Fibroblast of the conjunctiva (primary cell): ENCODE data around the gene PKNOX2.

ENCODE experiments used
- DNase-seq: peaks from one replicate; pipeline ENCODE4 v3.0.0-alpha.2; 2010; ENCODE audit warnings: low read depth

The PKNOX2 gene, protein sequence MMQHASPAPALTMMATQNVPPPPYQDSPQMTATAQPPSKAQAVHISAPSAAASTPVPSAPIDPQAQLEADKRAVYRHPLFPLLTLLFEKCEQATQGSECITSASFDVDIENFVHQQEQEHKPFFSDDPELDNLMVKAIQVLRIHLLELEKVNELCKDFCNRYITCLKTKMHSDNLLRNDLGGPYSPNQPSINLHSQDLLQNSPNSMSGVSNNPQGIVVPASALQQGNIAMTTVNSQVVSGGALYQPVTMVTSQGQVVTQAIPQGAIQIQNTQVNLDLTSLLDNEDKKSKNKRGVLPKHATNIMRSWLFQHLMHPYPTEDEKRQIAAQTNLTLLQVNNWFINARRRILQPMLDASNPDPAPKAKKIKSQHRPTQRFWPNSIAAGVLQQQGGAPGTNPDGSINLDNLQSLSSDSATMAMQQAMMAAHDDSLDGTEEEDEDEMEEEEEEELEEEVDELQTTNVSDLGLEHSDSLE

DNA sequence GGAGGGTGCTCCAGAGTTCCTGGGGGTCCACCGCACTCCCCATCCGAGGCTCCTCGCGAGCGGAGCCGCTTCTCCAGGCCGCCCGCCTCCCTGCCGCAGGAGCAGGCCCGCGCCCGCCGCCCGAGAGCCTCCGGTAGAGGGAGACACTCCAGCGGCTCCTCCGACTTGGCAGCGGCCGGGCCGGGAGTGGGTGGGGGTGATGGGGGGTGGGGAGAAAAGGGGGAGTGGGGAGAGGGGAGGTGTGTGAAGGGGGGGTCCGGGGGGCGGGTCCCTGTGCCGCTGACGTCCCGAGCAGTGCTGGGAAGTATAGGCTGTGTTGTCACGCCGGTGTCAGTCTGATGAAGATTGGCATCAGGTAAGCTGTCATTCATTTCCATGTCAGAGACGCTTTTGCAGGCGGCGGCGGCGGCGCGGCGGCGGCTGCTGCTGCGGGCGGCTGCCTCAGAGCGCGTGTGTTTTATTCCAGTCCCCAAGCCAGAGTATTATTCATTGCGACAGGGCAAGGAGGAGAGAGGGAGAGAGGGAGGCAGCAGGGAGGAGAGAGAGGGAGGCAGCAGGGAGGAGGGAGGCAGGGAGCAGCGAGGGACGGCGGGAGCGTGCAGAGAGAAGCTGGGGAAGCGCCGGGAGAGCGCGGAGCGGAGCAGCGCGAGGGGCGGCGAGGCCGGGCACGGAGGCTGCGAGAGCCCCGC lies at the start of gene PKNOX2:
PKNOX2 (plus strand) TSS at position 330 of the 689 bp plus-strand sequence. CDS start 186,555 bp downstream, outside the sequence.
- peak; percentile 36 for DNase-seq

GRCh38 chr11:125117429-125117828 lies 47.1 kb upstream of the PKNOX2 start:
- no peak for DNase-seq

- no peak for DNase-seq
Observed at GRCh38 chr11:125123194-125123946, 41.2 kb upstream of the PKNOX2 start.

- peak; percentile 49 for DNase-seq
Observed at GRCh38 chr11:125123947-125124617, 40.5 kb upstream of the PKNOX2 start.

DNA sequence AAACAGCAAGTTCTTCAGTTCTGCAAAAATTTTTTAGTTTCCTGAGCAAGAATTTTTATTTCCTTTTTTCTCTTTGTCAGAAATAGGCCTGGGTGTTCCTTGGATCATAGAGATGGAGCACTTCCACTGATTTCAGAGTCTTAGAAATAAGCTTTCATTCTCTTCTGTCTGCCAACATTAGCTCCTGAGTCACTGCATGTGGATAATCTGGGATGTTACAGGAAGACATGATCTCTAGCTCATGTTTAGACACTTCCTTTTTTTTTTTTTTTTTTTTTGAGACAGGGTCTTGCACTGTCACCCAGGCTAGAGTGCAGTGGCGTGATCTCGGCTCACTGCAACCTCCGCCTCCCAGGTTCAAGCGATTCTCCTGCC lies 39.9 kb upstream of the PKNOX2 start:
- no peak for DNase-seq

DNA sequence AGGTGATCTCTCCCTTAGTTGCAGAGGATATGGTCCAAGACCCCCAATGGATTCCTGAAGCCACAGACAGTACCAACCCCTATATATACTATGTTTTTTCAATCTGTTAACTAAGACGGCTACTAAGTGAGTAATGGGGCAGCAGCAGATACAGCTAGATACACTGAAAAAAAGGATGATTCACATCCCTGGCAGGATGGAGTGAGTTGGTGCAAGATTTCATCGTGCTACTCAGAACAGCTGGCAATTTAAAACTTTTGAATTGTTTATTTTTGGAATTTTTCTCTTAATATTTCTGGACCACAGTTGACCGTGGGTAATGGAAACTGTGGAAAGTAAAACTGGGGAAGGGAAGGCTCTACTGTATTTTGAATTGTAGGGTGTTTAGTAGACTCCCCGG lies 36.1 kb upstream of the PKNOX2 start:
- peak; percentile 41 for DNase-seq

DNA sequence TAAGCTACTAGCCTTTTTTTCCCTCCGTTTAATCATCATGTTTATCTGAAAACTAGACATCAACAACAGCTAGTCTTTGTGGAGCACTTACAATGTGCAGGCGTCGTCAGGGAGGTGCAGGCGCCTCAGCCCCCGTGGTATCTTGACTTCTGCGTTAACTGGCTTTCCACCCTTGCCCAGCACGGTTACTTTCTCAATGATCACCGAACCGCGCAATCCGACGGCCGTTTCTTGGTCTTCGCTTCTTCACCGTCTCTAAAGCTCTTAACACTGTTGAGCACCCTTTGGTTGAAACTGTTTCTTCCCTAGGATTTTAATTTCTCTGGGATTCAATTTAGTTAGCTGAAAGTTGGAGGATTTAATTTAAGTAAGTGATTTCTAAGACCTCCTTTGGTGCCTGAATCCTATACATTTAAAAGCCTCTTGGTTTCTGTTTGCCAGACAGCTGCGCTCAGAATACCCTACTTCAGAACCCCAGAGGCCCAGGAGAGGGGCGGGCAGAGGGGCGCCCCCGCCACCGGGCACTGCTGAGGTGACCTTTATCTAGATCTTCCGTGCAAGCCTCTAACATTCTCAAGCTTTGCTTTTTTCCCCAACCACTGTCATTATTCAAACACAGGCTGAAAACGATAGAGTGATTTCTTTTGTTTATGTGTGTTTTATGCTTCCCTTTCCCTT lies 35.1 kb upstream of the PKNOX2 start:
- no peak for DNase-seq

GRCh38 chr11:125132071-125132470 lies 32.5 kb upstream of the PKNOX2 start:
- DNase-seq: no peak

DNA sequence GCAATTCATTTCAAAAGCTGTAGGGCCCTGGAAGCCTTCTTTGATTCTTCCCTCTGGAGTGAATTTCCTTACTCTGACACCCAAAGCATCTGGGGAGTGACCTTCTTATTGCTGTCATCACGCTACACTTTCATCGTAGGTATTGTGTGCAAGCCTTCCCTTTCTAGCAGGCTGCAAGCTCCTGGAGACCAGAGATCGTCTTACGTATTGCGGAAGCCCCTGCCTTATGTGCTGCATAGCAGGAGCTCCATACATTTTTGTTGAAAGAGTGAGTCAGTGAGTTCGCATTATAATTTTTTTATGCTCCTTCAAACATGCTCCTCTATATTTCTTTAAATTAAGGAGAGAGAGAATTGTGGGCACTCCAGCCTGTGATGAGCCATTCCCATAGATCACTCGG lies 32.0 kb upstream of the PKNOX2 start:
- no peak for DNase-seq

- DNase-seq: no peak
Observed at GRCh38 chr11:125136001-125136400, 28.6 kb upstream of the PKNOX2 start.

GRCh38 chr11:125138966-125139365 lies 25.6 kb upstream of the PKNOX2 start:
- no peak for DNase-seq

GRCh38 chr11:125139778-125140177 lies 24.8 kb upstream of the PKNOX2 start:
- DNase-seq: no peak

DNA sequence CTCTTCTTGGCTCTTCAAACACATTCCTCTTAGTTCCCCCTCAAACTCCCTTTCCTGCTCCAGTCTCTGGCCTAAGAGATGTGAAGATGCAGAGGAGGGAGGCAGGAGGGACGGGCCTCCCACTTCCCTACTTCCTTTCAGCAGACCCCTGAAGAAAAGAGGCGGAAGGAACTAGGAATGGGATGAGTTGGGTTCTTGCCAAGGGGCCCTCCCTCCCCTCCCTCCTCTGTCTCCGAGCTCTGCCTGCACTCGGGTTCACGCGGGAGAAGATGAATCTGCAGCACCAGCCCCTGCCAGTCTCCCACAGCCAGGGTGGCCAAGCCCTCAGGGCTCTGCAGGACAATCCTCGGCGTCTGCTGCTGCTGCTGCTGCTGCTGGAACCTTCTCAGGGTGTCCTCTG lies 24.3 kb upstream of the PKNOX2 start:
- no peak for DNase-seq

GRCh38 chr11:125141178-125141577 lies 23.4 kb upstream of the PKNOX2 start:
- no peak for DNase-seq

DNA sequence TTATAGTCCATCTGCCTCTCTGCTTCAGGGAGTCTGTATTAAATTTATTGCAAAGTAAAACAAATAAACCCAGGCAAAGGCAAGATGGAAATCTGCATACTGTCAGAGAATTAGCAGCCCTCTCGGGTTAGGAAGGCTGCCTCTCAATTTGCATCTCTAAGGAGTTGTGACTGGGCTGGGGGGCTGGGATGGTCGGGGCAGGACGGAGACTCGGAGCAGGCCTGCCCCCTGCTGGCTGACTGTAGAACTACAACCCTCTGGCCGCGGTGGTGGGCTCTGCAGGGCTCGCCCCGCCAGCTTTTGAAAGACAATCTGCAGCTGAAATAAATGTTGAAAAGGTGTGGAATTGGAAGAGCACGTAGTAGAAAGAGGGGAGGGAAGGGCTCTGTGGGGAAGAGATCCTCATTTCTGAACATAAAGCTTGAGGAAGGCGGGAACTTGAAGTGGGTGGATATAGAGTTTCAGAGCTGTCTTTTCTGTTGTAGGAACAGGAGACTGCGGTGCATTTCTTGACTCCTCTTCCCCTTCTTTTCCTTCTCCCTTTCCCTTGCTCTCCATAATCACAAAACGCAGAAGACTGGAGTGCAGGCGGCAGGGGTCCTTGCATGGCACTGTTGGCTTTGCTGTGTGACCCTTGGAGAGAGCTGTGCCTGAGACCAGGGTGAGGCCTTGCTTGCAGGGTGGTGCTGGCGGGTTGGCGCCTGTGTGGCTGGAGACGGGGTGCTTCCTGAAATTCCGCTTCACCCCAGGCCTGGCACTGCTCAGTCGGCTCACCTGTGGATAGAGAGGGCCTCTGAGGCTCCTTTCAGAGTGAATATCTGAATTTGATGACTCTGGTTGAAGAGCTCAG lies 22.6 kb upstream of the PKNOX2 start:
- no peak for DNase-seq

GRCh38 chr11:125146232-125146631 lies 18.3 kb upstream of the PKNOX2 start:
- no peak for DNase-seq

- no peak for DNase-seq
Observed at GRCh38 chr11:125147280-125147679, 17.3 kb upstream of the PKNOX2 start.

GRCh38 chr11:125148011-125148410 lies 16.5 kb upstream of the PKNOX2 start:
- no peak for DNase-seq

GRCh38 chr11:125148743-125149142 lies 15.8 kb upstream of the PKNOX2 start:
- no peak for DNase-seq

DNA sequence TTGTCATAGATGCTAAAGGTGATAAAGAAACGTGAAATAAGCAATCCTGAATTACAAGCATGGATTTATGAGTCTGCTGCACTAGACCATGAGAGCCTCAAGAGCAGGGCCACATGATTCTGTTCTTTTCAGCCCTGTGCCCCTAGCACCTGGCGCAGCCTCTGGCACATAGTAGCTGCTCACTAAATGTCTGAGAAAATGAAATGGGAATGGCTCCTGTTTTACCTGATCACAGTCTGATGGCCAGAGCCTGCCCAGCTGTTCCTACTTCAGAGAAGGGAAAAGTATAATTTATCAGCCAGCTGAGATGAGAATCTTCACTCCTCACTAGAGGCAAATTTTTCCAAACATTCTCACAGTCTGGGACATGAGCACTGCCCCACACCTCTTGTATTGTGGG lies 10.7 kb upstream of the PKNOX2 start:
- no peak for DNase-seq
